Chondrocyte (in vitro differentiated cells): ENCODE data around the gene PRODH2. TPM values are rescaled to one million over a fixed set of nuclear protein-coding genes. Genes with fewer than 3 reads are reported as not detected.

Source experiments
- DNase-seq: peaks from one replicate; pipeline ENCODE4 v3.0.0; 2021; ENCODE audit warnings: mixed read lengths, low spot score
- H3K27ac Mint-ChIP-seq: one replicate; pipeline ENCODE4 v1.8.0; 2021; ENCODE audit warnings: mild to moderate bottlenecking, moderate library complexity, mixed read lengths; ENCODE audit not compliant: unreplicated experiment
- H3K27me3 Mint-ChIP-seq: 2 replicates; pipeline ENCODE4 v1.8.0; 2021; ENCODE audit warnings: low read depth, mixed read lengths
- H3K36me3 Mint-ChIP-seq: 2 replicates; pipeline ENCODE4 v1.8.0; 2021; ENCODE audit warnings: low read depth, mixed read lengths
- H3K4me1 Mint-ChIP-seq: 2 replicates; pipeline ENCODE4 v1.8.0; 2021; ENCODE audit warnings: low read depth, mild to moderate bottlenecking, mixed read lengths
- H3K4me3 Mint-ChIP-seq: one replicate; pipeline ENCODE4 v1.8.0; 2021; ENCODE audit warnings: mild to moderate bottlenecking, moderate library complexity, mixed read lengths; ENCODE audit not compliant: unreplicated experiment
- H3K9me3 Mint-ChIP-seq: 2 replicates; pipeline ENCODE4 v1.8.0; 2021; ENCODE audit warnings: low read depth, mixed read lengths
- CTCF ChIP-seq: fragments of 200-600 bp; sonication (generic); IDR thresholded peaks from 2 replicates; pipeline ENCODE4 v1.5.0; 2021; ENCODE audit warnings: antibody characterized with exemption, mild to moderate bottlenecking, moderate library complexity
- total RNA-seq: library from RNA; stranded (reverse); gene quantifications from 3 replicates; pipeline ENCODE4 v1.2.1, GENCODE V29; 2021

Gene PRODH2
- total RNA-seq, 1 donor from 2014 or later = not detected

DNA sequence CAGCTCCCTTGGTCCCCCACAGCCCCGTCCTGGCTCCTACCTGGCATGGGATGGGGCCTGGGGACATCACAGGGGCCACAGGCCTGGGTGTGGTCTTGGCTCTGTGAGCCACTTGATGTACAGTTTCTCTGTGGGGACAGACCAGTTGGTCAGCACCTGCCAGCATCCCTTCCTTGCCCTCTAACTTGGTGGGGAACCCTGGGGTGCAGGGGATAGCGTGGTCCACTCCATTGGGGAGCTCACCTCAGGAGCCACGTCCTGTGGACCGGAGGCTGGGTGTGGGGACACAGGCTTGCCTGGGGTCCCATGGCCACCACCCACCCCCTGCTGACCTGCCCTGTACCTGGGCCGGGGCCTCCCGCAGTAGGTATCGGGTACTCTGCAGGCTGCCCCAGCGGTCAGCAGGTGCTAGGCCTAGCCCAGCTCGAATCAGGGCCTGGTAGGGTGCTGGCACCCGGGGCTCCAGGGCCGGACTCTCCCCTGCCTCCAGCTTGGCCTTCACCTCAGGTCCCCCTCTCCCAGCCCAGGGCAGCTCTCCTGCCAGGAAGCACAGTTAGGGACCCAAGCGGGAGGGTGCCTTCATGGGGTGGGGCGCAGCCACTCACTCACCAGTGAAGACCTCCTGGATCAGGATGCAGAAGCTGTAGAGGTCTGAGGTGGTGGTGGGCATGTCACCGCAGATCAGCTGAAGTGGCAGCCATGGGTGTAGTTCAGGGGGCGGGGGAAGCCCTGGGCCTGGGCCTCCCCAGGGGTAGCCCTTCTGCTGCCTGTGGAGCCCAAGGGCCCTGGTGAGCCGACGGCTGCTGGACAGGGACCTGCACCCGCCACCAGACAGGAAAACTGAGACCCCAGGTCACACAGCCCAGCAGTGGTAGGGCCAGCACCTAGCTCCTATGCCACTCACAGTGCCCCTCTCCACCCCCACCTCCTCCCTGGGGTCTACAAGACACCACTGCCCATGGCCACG is 22.4 kb downstream of the PRODH2 start:
- Mint-ChIP-seq H3K4me1 (no peaks in the 10 kb centered on the region), H3K27me3 (peaks cover 2% of the 10 kb centered on the region), H3K27ac (no peak overlapping the region), H3K4me3 (no peak overlapping the region), H3K36me3 (no peaks in the 10 kb centered on the region), H3K9me3 (no peaks in the 10 kb centered on the region)
- no peak for DNase-seq
- no peak for TF ChIP-seq CTCF

DNA sequence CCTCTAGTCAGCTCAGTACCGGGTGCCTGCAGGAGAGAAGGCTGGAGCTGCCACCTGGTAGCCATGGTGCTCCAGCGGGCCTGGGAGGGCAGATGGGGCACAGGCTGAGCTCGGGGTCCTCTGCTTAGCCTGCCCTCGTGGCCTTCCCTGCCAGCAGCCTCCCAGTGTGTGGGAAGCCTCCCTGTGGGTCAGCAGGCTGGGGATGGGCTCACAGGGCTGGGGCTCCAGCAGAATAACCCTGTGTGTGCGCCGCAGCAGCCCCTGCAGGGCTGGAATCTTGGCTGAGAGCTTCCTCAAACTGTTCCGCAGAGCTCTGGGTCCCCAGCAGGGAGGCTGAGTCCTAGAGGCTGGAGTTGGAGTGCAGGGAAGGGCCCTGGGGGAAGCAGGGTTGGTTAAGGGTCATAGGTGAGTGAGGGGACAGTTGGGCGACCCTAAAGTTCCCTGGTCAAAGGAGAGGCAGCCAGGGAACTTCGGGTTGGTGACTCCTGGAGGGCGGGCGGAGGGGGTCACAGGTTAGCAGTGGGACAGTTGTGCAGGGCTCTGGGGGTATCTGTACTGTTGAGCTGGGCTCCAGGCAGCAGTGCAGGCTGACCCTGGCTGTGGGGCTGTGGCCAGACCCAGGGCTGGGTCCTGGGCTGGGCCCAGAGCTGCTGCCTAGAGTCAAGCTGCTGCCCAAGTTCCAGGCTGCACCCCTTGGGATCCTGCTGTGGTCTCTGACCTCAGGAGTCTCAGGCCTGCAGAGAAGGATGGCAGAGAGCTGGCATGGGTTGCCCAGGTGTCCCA is 23.3 kb downstream of the PRODH2 start:
- Mint-ChIP-seq H3K36me3 (no peaks in the 10 kb centered on the region), H3K27me3 (peaks cover 2% of the 10 kb centered on the region), H3K27ac (no peak overlapping the region), H3K4me3 (no peak overlapping the region), H3K9me3 (no peaks in the 10 kb centered on the region), H3K4me1 (no peaks in the 10 kb centered on the region)
- TF ChIP-seq CTCF = no peak
- DNase-seq = no peak

DNA sequence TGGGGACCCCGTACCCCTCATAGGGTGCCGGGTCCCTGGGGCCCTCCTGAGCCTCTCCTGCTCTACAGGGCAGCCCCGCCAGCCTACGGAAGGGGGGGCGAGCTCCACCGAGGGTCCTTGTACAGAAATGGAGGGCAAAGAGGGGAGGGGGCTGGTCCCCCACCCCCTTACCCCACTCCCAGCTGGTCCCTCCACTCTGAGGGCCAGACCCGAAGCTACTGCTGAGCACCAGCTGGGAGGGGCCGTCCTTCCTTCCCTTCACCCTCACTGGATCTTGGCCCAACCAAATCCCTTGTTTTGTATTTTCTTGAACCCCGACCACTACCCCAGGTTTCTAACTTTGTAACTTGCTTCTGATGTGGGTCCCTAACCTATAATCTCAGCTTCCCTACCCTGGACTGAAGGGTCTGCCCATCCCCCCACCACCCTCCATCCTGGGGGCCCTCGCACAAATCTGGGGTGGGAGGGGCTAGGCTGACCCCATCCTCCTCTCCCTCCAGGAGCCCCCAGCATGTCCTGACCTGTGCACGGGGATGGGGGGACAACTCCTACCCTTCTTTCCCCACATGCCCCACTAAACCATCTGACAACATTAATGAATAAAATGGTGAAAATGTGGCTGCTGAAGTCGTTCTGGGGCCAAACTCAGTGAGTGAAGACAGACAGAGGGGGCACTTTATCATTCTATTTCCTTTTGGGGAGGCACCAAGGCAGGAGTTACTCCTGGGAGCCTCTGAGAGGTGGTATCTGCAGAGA is 24.3 kb downstream of the PRODH2 start:
- no peaks in the 10 kb centered on the region for H3K27me3 Mint-ChIP-seq
- TF ChIP-seq CTCF = no peak
- DNase-seq = no peak
- no peak overlapping the region for H3K4me3 Mint-ChIP-seq
- H3K27ac Mint-ChIP-seq = no peak overlapping the region
- H3K9me3 Mint-ChIP-seq = no peaks in the 10 kb centered on the region
- no peaks in the 10 kb centered on the region for H3K4me1 Mint-ChIP-seq
- no peaks in the 10 kb centered on the region for H3K36me3 Mint-ChIP-seq

DNA sequence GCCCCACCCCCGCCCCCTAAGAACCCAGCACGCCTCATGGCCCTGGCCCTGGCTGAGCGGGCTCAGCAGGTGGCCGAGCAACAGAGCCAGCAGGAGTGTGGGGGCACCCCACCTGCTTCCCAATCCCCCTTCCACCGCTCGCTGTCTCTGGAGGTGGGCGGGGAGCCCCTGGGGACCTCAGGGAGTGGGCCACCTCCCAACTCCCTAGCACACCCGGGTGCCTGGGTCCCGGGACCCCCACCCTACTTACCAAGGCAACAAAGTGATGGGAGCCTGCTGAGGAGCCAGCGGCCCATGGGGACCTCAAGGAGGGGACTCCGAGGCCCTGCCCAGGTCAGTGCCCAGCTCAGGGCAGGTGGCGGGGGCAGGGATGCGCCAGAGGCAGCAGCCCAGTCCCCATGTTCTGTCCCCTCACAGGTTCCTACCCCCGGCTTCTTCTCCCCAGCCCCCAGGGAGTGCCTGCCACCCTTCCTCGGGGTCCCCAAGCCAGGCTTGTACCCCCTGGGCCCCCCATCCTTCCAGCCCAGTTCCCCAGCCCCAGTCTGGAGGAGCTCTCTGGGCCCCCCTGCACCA is 25.3 kb downstream of the PRODH2 start:
- no peak overlapping the region for H3K4me3 Mint-ChIP-seq
- H3K9me3 Mint-ChIP-seq = no peaks in the 10 kb centered on the region
- no peak for DNase-seq
- peaks cover 1% of the 10 kb centered on the region for H3K36me3 Mint-ChIP-seq
- TF ChIP-seq CTCF = no peak
- H3K27me3 Mint-ChIP-seq = no peaks in the 10 kb centered on the region
- no peak overlapping the region for H3K27ac Mint-ChIP-seq
- H3K4me1 Mint-ChIP-seq = no peaks in the 10 kb centered on the region
